PC-3 (cell line): ENCODE measurements around the gene ZACN.

Experiments used
- CTCF ChIP-seq: fragments of 300-600 bp; sonication (generic); conservative IDR thresholded peaks from 2 replicates; pipeline ENCODE4 v1.5.1; 2017; ENCODE audit warnings: antibody characterized with exemption, low read depth, mild to moderate bottlenecking, low read length
- EZH2 ChIP-seq: fragments of 300-600 bp; sonication (generic); IDR thresholded peaks from one replicate; pipeline ENCODE4 v1.6.1; 2017; ENCODE audit warnings: antibody characterized with exemption, mild to moderate bottlenecking, low read length; ENCODE audit not compliant: unreplicated experiment

- TF ChIP-seq EZH2 (no peak), CTCF (no peak)
These were observed 1.3 kb upstream of the ZACN start for GRCh38 chr17:76077584-76078110.
